Esophagus muscularis mucosa (tissue), 4 donors: ENCODE results near the gene ST3GAL3. TPM values are rescaled to one million over a fixed set of nuclear protein-coding genes. Genes with fewer than 3 reads are reported as not detected.

ENCODE experiments used
- DNase-seq: peaks from one replicate; pipeline ENCODE4 v3.0.0-alpha.2; 2017; ENCODE audit errors: extremely low spot score
- H3K27ac ChIP-seq, 4 donors: fragments of 200-600 bp; sonication (generic); replicated peaks in 1 of 4; 1 replicate in 3 of 4; 2 replicates in 1 of 4; pipeline ENCODE4 v1.5.1; 2016 to 2019; ENCODE audit warnings: mild to moderate bottlenecking in 1 of 4
- H3K27me3 ChIP-seq, 4 donors: fragments of 200-600 bp; sonication (generic); one replicate each; pipeline versions ENCODE4 v1.5.1 to v1.6.0; 2016 to 2019
- H3K36me3 ChIP-seq, 4 donors: fragments of 200-600 bp; sonication (generic); one replicate each; pipeline ENCODE4 v1.5.1; 2016 to 2019
- H3K4me1 ChIP-seq, 4 donors: fragments of 200-600 bp; sonication (generic); one replicate each; pipeline ENCODE4 v1.5.1; 2016 to 2019
- H3K4me3 ChIP-seq, 4 donors: fragments of 200-600 bp; sonication (generic); 1 replicate in 2 of 4; 2 replicates in 2 of 4; pipeline ENCODE4 v1.5.1; 2016 to 2019; ENCODE audit warnings: mild to moderate bottlenecking in 4 of 4, moderate library complexity in 1 of 4
- H3K9me3 ChIP-seq, 4 donors: fragments of 200-600 bp; sonication (generic); 1 replicate in 3 of 4; 2 replicates in 1 of 4; pipeline ENCODE4 v1.5.1; 2016 to 2019
- EP300 ChIP-seq: sonication (generic); formaldehyde crosslinking; IDR thresholded peaks from one replicate; pipeline ENCODE4 v1.6.1; 2017; ENCODE audit warnings: antibody characterized with exemption
- POLR2A ChIP-seq: fragments of 450-650 bp; IDR thresholded peaks from one replicate; pipeline ENCODE4 v1.6.1; 2017; ENCODE audit warnings: antibody characterized with exemption, moderate library complexity, mild to moderate bottlenecking, low read depth
- POLR2AphosphoS5 ChIP-seq, 2 donors: sonication (generic); formaldehyde crosslinking; IDR thresholded peaks; one replicate each; pipeline ENCODE4 v1.6.1; 2017; ENCODE audit warnings: antibody characterized with exemption in 2 of 2
- WGBS: methylation state at CpG from one replicate; pipeline ENCODE4 v1.1.5; 2018; 5-methylcytosine and 5-hydroxymethylcytosine counted together
- intact Hi-C: fragments of 100-400 bp; cut with DNase I; formaldehyde crosslinking; loops from one replicate; pipeline ENCODE4 v1.15.1; 2023
- total RNA-seq, 4 donors: library from RNA; depleted of rRNA; stranded (reverse); fragments of >200 nt; gene quantifications; one replicate each; pipeline versions ENCODE4 v1.1.0 to v1.2.1, GENCODE V29; 2016
- TF ChIP-seq, protein P1 (sequence below), 3 experiments: fragments of 200-600 bp in 2 of 3; fragments of 450-650 bp in 1 of 3; sonication (generic) in 2 of 3; IDR thresholded peaks; one replicate each; pipeline ENCODE4 v1.5.1; 2017 to 2019; ENCODE audit warnings: antibody characterized with exemption in 3 of 3, mild to moderate bottlenecking in 2 of 3, moderate library complexity in 1 of 3

Gene ST3GAL3
- total RNA-seq, 4 donors from 2014 or later = 23.3 to 37.1 (median 30.1) TPM

DNA sequence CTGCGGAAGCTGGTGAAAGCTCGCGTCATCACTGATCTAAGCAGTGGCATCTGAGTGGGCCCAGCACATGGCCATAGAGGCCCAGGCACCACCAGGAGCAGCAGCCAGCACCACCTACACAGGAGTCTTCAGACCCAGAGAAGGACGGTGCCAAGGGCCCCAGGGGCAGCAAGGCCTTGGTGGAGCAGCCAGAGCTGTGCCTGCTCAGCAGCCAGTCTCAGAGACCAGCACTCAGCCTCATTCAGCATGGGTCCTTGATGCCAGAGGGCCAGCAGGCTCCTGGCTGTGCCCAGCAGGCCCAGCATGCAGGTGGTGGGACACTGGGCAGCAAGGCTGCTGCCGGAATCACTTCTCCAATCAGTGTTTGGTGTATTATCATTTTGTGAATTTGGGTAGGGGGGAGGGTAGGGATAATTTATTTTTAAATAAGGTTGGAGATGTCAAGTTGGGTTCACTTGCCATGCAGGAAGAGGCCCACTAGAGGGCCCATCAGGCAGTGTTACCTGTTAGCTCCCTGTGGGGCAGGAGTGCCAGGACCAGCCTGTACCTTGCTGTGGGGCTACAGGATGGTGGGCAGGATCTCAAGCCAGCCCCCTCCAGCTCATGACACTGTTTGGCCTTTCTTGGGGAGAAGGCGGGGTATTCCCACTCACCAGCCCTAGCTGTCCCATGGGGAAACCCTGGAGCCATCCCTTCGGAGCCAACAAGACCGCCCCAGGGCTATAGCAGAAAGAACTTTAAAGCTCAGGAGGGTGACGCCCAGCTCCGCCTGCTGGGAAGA, 223.0 kb downstream of the ST3GAL3 start:
- H3K9me3 ChIP-seq = no peaks in the 10 kb centered on the region
- peaks cover 6 to 27% (median 19%) of the 10 kb centered on the region in 4 donors for H3K36me3 ChIP-seq
- no peak for DNase-seq
- intact Hi-C loops = loop anchor here (10.0 kb wide), 1 partner anchor 396 kb away; the partner anchor contains the start of gene PTPRF
- 98% methylated on average over 4 of the region's 10 CpGs for WGBS
- H3K27me3 ChIP-seq = peaks cover 0 to 11% (median 0%) of the 10 kb centered on the region in 4 donors
- no peak overlapping the region for H3K27ac ChIP-seq
- peaks cover 6 to 28% (median 27%) of the 10 kb centered on the region in 4 donors for H3K4me1 ChIP-seq
- TF ChIP-seq EP300 = no peak
- no peak for TF ChIP-seq POLR2A
- TF ChIP-seq POLR2AphosphoS5 (IDR thresholded peaks at IDR 0.05) = no peak
- TF ChIP-seq, protein P1, sequence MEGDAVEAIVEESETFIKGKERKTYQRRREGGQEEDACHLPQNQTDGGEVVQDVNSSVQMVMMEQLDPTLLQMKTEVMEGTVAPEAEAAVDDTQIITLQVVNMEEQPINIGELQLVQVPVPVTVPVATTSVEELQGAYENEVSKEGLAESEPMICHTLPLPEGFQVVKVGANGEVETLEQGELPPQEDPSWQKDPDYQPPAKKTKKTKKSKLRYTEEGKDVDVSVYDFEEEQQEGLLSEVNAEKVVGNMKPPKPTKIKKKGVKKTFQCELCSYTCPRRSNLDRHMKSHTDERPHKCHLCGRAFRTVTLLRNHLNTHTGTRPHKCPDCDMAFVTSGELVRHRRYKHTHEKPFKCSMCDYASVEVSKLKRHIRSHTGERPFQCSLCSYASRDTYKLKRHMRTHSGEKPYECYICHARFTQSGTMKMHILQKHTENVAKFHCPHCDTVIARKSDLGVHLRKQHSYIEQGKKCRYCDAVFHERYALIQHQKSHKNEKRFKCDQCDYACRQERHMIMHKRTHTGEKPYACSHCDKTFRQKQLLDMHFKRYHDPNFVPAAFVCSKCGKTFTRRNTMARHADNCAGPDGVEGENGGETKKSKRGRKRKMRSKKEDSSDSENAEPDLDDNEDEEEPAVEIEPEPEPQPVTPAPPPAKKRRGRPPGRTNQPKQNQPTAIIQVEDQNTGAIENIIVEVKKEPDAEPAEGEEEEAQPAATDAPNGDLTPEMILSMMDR (IDR thresholded peaks at IDR 0.05) = peak in 1 of 3 experiments; percentile 32
- no peak overlapping the region for H3K4me3 ChIP-seq

DNA sequence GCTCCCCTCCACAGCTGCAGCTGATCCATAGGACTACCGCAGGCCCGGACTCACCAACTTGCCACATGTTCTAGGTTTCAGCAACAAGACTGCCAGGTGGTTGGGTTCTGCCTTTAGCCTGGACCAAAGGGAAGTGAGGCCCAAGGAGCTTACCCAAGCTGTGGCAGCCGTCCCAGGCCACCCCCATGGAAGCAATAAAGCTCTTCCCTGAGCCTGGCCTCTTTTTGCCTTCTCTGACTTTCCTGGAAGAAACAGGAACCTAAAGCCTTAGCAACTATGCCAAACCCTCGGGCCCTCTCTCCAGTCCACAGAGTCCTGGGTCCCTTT, 223.6 kb downstream of the ST3GAL3 start:
- H3K4me3 ChIP-seq = no peak overlapping the region
- peaks cover under 1 to 21% (median 13%) of the 10 kb centered on the region in 4 donors for H3K36me3 ChIP-seq
- DNase-seq = no peak
- TF ChIP-seq POLR2A (no peak), POLR2AphosphoS5 (IDR thresholded peaks at IDR 0.05) (no peak), EP300 (no peak)
- TF ChIP-seq, protein P1 (IDR thresholded peaks at IDR 0.05) = no peak
- no peaks in the 10 kb centered on the region for H3K9me3 ChIP-seq
- intact Hi-C loops = loop anchor here (10.0 kb wide), 1 partner anchor 396 kb away; the partner anchor contains the start of gene PTPRF
- WGBS = 50% methylated on average over 2 of the region's 4 CpGs
- H3K27ac ChIP-seq = no peak overlapping the region
- peaks cover 11 to 34% (median 33%) of the 10 kb centered on the region in 4 donors for H3K4me1 ChIP-seq
- H3K27me3 ChIP-seq = peaks cover 0 to 16% (median 0%) of the 10 kb centered on the region in 4 donors

- H3K4me1 ChIP-seq = peaks cover 17 to 43% (median 42%) of the 10 kb centered on the region in 4 donors
- WGBS = 88% methylated on average over 7 of the region's 13 CpGs
- DNase-seq = no peak
- H3K27me3 ChIP-seq = peaks cover 0 to 18% (median 0%) of the 10 kb centered on the region in 4 donors
- H3K36me3 ChIP-seq = peaks cover 0 to 12% (median 7%) of the 10 kb centered on the region in 4 donors
- H3K9me3 ChIP-seq = no peaks in the 10 kb centered on the region
- intact Hi-C loops = loop anchor here (10.0 kb wide), 1 partner anchor 397 kb away; the partner anchor contains the start of gene PTPRF
- TF ChIP-seq POLR2AphosphoS5 (IDR thresholded peaks at IDR 0.05) (no peak), EP300 (no peak), POLR2A (no peak)
- TF ChIP-seq, protein P1 (IDR thresholded peaks at IDR 0.05) = no peak
- H3K4me3 ChIP-seq = no peak overlapping the region
- no peak overlapping the region for H3K27ac ChIP-seq
Measured at GRCh38 chr1:43931711-43932660, 224.7 kb downstream of the ST3GAL3 start.

GRCh38 chr1:43932786-43933385, 225.6 kb downstream of the ST3GAL3 start:
- Histone ChIP-seq H3K4me3 (peak overlapping the region; percentile 47 to 55 (median 53)), H3K27me3 (peaks cover 0 to 18% (median 0%) of the 10 kb centered on the region in 4 donors), H3K9me3 (no peaks in the 10 kb centered on the region), H3K36me3 (peaks cover 0 to 12% (median 7%) of the 10 kb centered on the region in 4 donors), H3K27ac (peak overlapping the region in 1 of 4 donors; percentile 43), H3K4me1 (peaks cover 17 to 44% (median 42%) of the 10 kb centered on the region in 4 donors)
- TF ChIP-seq POLR2AphosphoS5 (IDR thresholded peaks at IDR 0.05) (no peak), EP300 (no peak)
- WGBS = 49% methylated on average over 4 of the region's 8 CpGs
- intact Hi-C loops = loop anchor here (10.0 kb wide), 1 partner anchor 398 kb away; the partner anchor contains the start of gene PTPRF
- DNase-seq = no peak
